ENCODE results near the gene AAMP.

The AAMP gene

GRCh38 chr2:218261423-218262236, 8.3 kb downstream of the AAMP start:
- TF ChIP-seq GATA3 (IDR thresholded peaks at IDR 0.05; ENCODE audit: low read depth, low read length) (no peak), GATA2 (IDR thresholded peaks at IDR 0.05; ENCODE audit: low read depth, low read length) (no peak)

GRCh38 chr2:218260742-218261422, 9.1 kb downstream of the AAMP start, which contains the start of gene GPBAR1:
TSS of gene GPBAR1 (plus strand) at chr2:218261015. CDS start at chr2:218262725, 1,710 bp downstream.
- no peak for TF ChIP-seq GATA2 (IDR thresholded peaks at IDR 0.05; ENCODE audit: low read depth, low read length)
- no peak for TF ChIP-seq GATA3 (IDR thresholded peaks at IDR 0.05; ENCODE audit: low read depth, low read length)

GRCh38 chr2:218260166-218260565, 9.8 kb downstream of the AAMP start:
- TF ChIP-seq GATA2 (IDR thresholded peaks at IDR 0.05; ENCODE audit: low read depth, low read length) = no peak
- TF ChIP-seq GATA3 (IDR thresholded peaks at IDR 0.05; ENCODE audit: low read depth, low read length) = no peak

GRCh38 chr2:218259099-218259961, 10.6 kb downstream of the AAMP start:
- TF ChIP-seq GATA3 (IDR thresholded peaks at IDR 0.05; ENCODE audit: low read depth, low read length) (no peak), GATA2 (IDR thresholded peaks at IDR 0.05; ENCODE audit: low read depth, low read length) (no peak)

- TF ChIP-seq GATA3 (IDR thresholded peaks at IDR 0.05; ENCODE audit: low read depth, low read length) (no peak), GATA2 (IDR thresholded peaks at IDR 0.05; ENCODE audit: low read depth, low read length) (no peak)
These were observed 12.5 kb downstream of the AAMP start for GRCh38 chr2:218257390-218257981.

- TF ChIP-seq GATA3 (IDR thresholded peaks at IDR 0.05; ENCODE audit: low read depth, low read length) (no peak), GATA2 (IDR thresholded peaks at IDR 0.05; ENCODE audit: low read depth, low read length) (no peak)
These were observed 13.2 kb downstream of the AAMP start for GRCh38 chr2:218256612-218257350.

- TF ChIP-seq GATA2 (IDR thresholded peaks at IDR 0.05; ENCODE audit: low read depth, low read length) = no peak
- no peak for TF ChIP-seq GATA3 (IDR thresholded peaks at IDR 0.05; ENCODE audit: low read depth, low read length)
These were observed 14.5 kb downstream of the AAMP start for GRCh38 chr2:218255446-218255845.

GRCh38 chr2:218253232-218253625, 16.7 kb downstream of the AAMP start:
- TF ChIP-seq GATA2 (IDR thresholded peaks at IDR 0.05; ENCODE audit: low read depth, low read length) (no peak), GATA3 (IDR thresholded peaks at IDR 0.05; ENCODE audit: low read depth, low read length) (no peak)

GRCh38 chr2:218252509-218253231, 17.3 kb downstream of the AAMP start:
- TF ChIP-seq GATA2 (IDR thresholded peaks at IDR 0.05; ENCODE audit: low read depth, low read length) (no peak), GATA3 (IDR thresholded peaks at IDR 0.05; ENCODE audit: low read depth, low read length) (no peak)

- TF ChIP-seq GATA3 (IDR thresholded peaks at IDR 0.05; ENCODE audit: low read depth, low read length) (no peak), GATA2 (IDR thresholded peaks at IDR 0.05; ENCODE audit: low read depth, low read length) (no peak)
These were observed 20.2 kb downstream of the AAMP start for GRCh38 chr2:218249691-218250090.

- TF ChIP-seq GATA3 (IDR thresholded peaks at IDR 0.05; ENCODE audit: low read depth, low read length) = no peak
- no peak for TF ChIP-seq GATA2 (IDR thresholded peaks at IDR 0.05; ENCODE audit: low read depth, low read length)
These were observed 24.7 kb downstream of the AAMP start for GRCh38 chr2:218245214-218245613.

- TF ChIP-seq GATA2 (IDR thresholded peaks at IDR 0.05; ENCODE audit: low read depth, low read length) = no peak
- no peak for TF ChIP-seq GATA3 (IDR thresholded peaks at IDR 0.05; ENCODE audit: low read depth, low read length)
These were observed 25.3 kb downstream of the AAMP start for GRCh38 chr2:218244665-218245064.
